GM11168 (cell line): Measurements from ENCODE around the gene SMIM22.

ENCODE experiments used
- in situ Hi-C: fragments of 300-500 bp; cut with MboI; formaldehyde crosslinking; loops from one replicate; pipeline ENCODE4 v1.12.0; 2022; ENCODE audit warnings: low sequenced_read_pairs; ENCODE audit not compliant: unreplicated experiment

SMIM22 gene

DNA sequence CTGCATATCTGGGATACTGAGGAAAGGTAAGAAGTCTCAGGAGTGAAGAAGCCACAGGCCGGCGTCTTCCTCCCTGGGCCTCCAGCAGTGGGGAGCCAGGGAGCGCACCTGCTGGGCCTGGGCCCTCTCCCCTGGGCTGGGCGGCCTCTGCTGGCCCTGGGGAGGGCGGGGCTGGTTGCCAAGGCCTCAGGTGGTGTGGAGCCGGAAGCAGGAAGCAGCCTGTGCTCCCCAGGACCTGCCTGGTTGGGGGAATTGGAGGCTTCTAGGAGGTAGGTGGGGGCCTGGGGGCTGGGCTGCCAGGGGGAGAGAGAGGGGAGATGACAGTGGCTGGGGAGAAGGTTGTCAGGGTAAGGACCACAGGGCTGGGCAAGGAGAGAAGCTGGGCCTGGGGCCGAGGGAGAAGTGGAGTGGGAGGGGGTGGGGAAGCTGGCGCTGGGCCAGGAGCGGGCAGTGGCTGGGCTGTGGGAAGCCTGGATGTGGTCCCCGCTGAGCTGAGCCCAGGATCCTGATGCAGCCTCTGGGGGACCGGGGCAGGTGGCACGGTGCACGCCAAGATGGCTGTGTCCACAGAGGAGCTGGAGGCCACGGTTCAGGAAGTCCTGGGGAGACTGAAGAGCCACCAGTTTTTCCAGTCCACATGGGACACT, at the start of gene SMIM22:
TSS of gene SMIM22 (plus strand) at position 189 of the 647 bp plus-strand sequence. CDS start at position 555, 366 bp downstream.
- in situ Hi-C loops = no loop called here

DNA sequence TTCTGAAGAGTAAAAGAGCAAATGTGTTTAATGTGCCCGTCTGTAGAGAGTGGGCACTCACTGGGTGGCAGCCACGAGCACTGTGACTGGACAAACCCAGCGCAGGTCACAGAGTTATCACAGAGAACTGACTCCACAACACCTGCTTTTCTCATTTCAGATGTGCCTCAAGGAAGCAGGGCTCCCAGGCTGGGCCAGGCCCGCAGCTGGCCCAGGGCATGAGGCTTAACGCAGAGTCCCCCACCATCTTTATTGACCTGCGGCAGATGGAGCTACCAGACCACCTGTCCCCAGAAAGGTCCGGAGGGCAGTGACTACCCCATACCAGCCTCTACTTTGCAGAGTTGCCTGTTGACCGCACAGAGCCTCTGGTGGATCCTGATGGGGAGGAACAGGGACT, 49.0 kb upstream of the SMIM22 start:
- in situ Hi-C loops = no loop called here

DNA sequence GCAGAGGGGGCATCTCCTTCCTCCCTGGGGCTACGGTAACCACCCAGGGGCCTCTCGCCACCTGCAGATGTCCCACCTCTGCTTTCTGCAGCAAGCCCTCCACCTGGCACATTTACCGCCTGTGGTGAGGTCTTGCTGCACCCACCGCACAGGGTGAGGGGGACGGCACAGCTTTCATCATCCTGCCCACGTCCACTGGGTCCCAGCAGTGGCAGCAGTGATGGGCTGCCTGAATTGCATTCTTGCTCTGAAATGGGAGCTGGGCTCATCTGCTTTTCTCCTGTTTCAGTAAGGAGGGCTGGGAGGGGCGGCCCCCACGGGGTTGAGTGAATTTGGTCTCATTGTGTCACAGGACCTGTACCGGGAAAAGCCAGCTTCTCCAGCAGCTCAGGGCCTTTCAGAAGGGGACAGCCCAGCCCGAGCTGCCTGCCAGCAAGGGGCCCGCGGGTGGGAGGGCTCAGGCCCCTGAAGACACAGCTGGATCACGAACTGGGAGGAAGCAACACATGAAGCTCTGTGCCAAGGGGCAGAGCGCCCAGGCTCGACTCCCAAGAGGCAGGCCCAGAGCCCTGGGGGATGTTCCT, 48.1 kb upstream of the SMIM22 start:
- in situ Hi-C loops = no loop called here

GRCh38 chr16:4747906-4748681, 47.1 kb upstream of the SMIM22 start:
- in situ Hi-C loops = no loop called here

GRCh38 chr16:4748682-4749411, 46.3 kb upstream of the SMIM22 start:
- in situ Hi-C loops = no loop called here

DNA sequence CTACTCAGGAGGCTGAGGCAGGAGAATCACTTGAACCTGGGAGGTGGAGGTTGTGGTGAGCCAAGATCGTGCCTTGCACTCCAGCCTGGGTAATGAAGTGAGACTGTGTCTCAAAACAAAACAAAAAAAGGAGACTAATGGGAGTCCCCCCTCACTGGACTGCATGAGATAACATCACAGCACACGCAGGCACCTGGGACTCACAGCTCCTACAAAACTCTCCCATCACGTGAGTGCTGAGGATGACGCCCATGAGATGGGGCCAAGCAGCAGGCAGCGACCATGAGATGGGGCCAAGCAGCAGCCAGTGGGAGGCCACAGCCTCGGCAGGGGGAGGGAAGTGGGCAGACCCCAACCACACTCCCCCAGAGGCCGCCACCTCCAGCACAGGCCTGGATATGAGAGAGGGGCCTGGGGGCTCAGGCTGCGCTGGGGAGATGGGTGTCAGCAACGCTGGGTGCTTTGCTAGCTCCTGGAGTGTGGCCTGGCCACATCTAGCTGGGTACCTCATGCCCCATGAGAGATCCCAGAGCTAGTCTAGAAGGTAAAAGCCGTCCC, 45.4 kb upstream of the SMIM22 start:
- in situ Hi-C loops = no loop called here

DNA sequence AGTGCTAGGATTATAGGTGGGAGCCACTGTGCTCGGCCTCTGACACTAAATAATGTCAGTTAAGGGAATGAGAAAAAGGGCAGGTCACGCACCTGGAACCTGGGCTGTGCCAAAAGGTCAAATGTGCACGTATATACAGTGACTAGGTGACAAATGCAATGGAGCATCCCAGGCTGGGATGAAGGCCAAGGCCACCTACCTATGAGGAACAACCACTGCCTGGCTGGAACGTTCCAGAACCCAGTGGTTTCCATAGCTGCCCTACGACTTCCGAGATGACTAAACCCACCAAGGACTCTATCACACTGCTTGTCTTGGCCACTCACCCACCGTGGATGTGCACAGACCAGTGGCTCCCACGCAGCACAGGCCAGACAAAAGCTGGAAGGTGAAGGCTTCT, 44.3 kb upstream of the SMIM22 start:
- in situ Hi-C loops = no loop called here

DNA sequence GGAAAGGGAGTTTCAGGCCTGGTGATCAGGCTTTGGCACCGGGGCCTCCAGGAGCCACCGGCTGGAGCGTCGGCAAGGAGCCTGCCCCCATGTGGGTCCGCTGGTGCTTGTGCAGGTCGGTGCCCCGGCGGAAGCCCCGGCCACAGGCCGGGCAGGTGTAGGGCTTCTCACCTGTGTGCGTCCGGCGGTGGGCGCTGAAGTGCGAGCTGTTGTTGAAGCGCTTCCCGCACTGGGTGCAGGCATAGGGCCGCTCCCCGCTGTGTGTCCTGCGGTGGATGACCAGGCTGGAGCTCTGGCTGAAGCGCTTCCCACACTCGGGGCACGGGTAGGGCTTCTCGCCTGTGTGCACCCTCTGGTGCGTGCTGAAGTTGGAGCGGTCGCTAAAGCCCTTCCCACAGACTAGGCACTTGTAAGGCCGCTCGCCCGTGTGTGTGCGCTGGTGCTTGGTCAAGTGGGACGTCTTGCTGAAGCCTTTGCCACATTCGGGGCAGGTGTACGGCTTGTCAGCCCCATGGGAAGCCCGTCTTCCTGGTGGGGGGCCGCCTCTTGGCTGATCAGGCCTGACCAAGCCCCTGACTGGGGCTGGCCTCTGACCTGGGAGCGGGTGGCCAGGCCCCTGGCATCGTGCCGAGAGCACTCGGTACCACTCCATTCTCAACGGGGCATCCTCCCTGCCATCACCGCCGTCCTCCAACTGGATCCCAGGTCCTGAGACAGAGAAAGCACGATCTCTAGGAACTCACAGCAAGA, 42.6 kb upstream of the SMIM22 start:
- in situ Hi-C loops = no loop called here

DNA sequence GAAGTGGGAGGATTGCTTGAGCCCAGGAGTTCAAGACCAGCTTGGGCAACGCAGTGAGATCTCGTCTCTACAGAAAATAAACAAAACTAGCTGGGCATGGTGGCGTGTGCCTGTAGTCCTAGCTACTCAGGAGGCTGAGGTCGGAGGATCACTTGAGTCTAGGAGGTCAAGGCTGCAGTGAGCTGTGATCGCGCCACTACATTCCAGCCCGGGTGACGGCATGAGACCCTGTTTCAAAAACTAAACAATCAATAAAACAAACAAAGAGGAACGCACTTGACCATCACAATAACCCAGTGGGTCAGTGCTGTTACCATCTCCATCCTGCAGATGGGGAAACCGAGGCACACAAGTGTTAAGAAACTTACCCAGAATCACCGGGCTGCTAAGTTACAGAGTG, 41.9 kb upstream of the SMIM22 start:
- in situ Hi-C loops = no loop called here

DNA sequence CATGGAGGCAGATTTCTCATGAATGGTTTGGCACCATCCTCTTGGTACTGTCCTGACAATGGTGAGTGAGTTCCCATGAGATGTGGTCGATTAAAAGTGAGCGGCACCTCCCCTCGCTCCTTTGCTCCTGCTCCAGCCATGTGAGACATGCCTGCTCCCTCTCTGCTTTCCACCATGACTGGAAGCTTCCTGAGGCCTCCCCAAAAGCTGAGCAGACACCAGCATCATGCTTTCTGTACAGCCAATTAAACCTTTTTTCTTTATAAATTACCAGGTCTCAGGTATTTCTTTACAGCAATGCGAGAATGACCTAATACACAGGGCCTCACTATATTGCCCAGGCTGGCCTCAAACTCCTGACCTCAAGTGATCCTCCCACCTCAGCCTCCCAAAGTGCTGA, 40.3 kb upstream of the SMIM22 start:
- in situ Hi-C loops = no loop called here

DNA sequence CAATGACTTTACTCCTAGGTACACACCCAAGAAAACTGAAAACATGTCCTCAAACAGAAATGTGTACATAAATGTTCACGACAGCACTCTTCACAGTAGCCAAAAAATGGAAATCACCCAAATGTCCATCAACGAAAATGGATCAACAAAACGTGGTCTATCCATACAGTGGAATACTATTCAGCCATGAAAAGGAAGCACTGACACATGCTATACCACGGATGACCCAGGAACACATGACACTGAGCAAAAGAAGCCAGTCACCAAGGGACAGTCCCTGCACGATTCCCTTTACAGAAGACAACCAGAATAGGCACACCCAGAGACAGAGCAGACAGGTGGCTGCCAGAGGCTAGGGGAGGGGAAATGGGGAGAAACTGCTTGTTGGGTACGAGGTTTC, 39.5 kb upstream of the SMIM22 start:
- in situ Hi-C loops = no loop called here

DNA sequence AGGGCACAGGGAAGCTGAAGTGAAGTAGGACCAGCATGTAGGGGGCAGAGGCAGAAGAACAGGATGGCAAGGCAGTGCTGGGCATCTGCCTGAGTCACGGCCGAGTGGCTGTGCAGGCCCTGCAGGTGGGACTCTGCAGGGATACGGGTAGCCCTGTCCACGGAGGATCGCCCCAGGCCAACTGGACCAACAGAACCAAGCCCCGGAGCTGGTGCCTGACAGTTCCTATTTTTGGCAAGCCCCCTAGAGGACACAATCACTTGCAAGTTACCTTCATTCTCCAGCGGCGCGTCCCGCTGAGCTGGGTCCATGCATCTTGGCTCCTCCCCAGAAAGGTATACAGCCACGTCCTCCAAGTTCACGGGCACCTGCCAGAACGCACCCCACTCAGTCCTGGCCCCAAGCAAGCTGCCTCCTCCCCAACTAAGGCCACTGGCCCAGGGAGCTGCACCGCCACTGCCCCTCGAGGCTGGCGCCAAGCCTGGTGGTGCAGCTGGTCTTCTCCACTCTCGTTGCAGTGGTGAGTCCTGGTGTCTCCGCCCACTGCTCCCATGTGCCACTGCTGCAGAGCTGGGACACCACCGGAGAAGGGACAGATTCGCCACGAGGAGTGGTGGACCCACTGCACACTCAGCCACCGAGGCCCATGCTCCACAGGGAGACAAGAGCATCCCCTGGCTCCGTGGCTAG, 34.8 kb upstream of the SMIM22 start:
- in situ Hi-C loops = no loop called here

DNA sequence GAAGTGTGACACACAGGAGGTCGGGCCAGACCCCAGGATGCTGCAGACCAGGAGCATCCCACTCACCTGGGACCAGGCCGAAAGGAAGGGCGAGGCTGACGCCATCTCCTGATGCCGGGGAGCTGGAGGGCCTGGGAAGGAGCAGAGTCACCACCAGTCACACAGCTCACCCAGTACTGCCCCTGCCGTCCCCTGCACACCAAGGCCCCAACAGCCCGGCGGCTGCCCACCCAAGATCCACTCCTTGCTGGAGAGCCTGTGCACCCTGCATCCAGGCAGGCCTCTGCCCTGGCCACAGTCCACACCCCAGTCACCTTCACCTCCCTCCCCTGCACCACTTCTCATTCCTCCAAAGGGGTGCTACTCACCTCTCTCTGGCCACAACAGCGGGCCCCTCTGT, 33.0 kb upstream of the SMIM22 start:
- in situ Hi-C loops = no loop called here

DNA sequence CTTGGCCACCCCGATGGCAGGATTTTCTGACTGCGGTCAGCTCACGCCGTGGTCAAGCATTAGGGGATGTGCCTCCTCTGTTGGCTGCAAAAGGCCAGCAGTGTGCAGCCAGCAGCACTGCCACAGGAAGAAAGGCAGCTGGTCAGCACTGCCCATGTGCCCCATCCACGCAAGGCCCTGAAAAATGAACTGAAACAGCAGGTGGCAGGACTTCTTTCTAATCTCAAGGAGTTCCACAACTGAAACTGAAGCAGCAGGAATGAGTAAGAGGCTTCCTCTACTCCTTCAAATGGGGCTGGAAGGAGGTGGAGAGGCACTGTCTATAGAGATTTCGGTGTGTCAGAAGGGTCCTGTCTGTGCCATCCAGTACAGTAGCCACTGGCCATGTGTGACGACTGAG, 31.4 kb upstream of the SMIM22 start:
- in situ Hi-C loops = no loop called here

DNA sequence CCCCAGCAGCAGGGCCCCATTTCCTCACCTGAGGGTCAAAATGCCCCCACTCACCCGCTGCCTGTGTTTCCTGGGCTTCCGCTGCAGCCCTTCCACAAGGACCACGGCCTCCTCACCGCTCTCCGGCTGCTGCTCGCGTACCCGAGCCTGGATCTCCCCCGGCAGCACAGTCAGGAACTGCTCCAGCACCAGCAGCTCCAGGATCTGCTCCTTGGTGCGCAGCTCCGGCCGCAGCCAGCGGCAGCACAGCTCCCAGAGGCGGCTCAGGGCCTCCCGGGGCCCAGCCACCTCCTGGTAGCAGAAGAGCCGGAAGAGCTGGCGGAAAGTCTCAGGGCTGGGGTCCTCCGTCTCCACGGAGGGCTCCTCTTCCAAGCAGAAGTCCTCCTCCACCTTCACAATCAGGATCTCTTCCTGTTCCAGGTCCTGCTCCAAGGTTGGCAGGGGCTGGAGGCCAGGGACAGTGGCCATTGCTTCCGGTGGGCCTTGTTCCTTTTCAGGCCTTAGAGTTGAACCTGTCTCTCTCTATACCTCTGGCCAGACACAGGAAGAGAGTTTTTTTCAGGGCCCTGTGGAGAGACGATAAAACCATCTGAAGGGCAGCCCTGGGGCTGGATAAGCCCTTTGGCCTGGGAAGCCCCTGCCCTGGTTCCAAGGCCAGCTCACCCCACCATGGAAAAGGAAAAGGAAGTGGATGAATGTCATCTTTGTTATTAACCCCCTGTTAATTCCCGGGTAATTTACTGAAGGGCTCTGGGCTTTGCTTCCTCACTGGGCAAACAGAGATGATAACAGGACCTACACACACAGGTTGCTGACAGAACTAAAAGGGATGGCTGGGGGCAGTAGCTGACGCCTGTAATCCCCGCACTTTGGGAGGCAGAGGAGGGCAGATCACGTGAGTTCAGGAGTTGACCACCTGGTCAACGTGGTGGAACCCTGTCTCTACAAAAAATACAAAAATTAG, 29.4 kb upstream of the SMIM22 start:
- in situ Hi-C loops = no loop called here

GRCh38 chr16:4766875-4767628, 28.1 kb upstream of the SMIM22 start, which contains the start of gene ZNF500:
TSS of gene ZNF500 (minus strand) at chr16:4767162. CDS start at chr16:4765978, 1,184 bp downstream.
- in situ Hi-C loops = no loop called here

- in situ Hi-C loops = no loop called here
These were observed 27.2 kb upstream of the SMIM22 start for GRCh38 chr16:4767872-4768548.
